Stimulated activated CD8-positive, alpha-beta memory T cell treated with anti-CD3 and anti-CD28 coated beads, Interleukin-7, amount 100 ng/mL, for 24 hours (primary cell): ENCODE measurements around the gene OOSP2.
"Not testable (repeated sequence)": the region's sequence is repeated elsewhere in the genome, so short reads cannot be mapped to it uniquely, and the experiment has no call there.

Experiments used
- DNase-seq: peaks from one replicate; pipeline ENCODE4 v3.0.0-alpha.2; 2020; ENCODE audit warnings: low read depth

OOSP2 gene, protein sequence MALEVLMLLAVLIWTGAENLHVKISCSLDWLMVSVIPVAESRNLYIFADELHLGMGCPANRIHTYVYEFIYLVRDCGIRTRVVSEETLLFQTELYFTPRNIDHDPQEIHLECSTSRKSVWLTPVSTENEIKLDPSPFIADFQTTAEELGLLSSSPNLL

DNA sequence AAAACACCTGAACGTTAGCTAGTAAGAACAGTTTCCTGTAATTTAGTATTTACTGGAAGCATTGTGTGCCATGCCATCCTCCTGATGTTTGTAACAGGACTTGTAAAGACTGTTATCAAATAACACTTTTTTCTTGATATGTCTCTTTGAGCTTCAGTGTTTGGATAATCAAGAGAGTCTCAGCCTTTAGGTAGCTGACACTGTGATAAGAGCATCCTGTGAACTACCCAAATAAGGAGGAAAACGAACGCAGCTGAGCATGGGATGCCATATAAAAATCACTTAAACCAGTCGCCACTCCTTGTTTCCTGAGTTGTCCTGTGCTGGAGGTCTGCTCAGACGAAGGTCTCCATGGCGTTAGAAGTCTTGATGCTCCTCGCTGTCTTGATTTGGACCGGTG lies at the start of gene OOSP2:
TSS of gene OOSP2 (plus strand) at position 301 of the 400 bp plus-strand sequence. CDS start at position 352, 51 bp downstream.
- DNase-seq = no peak

DNA sequence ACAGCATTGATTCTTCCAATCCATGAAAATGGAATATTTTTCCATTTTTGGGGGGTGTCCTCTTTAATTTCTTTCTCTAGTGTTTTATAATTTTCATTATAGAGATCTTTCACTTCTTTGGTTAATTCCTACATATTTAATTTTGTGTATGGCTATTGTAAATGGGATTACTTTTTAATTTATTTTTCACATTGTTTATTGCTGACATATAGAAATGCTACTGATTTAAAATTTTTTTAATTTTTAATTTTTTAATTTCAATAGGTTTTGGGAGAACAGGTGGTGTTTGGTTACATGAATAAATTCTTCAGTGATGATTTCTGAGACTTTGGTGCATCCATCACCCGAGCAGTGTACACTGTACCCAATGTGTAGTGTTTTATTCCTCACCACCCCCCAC lies 49.8 kb upstream of the OOSP2 start:
- no peak for DNase-seq

DNA sequence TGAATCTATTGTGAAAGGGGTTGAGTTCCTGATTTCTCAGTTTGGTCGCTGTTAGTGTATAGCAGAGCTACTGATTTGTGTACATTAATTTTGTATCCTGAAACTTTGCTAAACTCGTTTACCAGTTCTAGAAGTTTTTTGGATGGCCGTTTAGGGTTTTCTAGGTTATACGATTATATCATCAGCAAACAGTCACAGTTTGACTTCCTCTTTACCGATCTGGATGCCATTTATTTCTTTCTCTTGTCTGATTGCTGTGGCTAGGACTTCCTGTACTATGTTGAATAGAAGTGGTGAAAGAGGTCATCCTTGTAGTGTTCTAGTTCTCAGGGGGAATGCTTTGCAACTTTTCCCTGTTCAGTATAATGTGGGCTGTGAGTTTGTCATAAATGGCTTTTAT lies 47.8 kb upstream of the OOSP2 start:
- no peak for DNase-seq

- no peak for DNase-seq
These were observed 42.4 kb upstream of the OOSP2 start for GRCh38 chr11:59997800-59998199.

- no peak for DNase-seq
These were observed 40.5 kb upstream of the OOSP2 start for GRCh38 chr11:59999691-60000090.

GRCh38 chr11:60003729-60004128 lies 36.5 kb upstream of the OOSP2 start:
- no peak for DNase-seq

DNA sequence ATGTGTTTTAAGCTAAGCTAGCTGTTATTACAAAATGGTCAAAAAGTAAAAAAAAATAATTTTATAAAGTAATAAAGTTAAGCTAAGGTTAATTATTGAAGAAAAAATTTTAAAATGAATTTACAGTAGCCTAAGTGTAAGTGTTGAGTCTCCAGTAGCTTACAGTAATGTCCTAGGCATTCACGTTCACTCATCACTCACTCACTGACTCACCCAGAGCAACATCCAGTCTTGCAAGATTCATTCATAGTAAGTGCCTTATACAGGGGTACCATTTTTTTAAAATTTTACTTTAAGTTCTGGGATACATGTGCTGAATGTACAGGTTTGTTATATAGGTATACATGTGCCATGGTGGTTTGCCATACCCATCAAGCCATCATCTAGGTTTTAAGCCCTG lies 34.8 kb upstream of the OOSP2 start:
- no peak for DNase-seq

GRCh38 chr11:60016881-60017280 lies 23.3 kb upstream of the OOSP2 start, which contains the start of gene OOSP4B:
Gene OOSP4B, plus strand, starts transcription at chr11:60017181.
- DNase-seq = no peak

DNA sequence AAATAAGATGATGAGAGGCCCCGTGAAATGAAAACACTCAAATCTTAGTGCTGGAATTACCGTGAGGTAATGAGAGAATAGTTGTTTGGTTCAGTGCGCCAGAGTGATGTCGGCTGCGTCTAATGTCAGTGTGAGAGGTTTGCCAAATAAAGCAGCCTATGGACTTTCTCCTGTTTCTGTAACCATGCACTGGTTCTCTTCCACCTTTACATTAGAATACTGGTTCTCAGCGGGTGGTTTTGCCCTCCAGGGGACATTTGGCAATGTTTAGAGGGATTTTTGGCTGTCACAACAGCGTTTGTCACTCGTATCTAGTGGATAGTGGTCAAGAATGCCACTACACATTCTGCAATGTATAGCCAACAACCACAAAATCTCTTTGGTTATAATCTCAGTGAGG lies 22.2 kb upstream of the OOSP2 start:
- DNase-seq = no peak

DNA sequence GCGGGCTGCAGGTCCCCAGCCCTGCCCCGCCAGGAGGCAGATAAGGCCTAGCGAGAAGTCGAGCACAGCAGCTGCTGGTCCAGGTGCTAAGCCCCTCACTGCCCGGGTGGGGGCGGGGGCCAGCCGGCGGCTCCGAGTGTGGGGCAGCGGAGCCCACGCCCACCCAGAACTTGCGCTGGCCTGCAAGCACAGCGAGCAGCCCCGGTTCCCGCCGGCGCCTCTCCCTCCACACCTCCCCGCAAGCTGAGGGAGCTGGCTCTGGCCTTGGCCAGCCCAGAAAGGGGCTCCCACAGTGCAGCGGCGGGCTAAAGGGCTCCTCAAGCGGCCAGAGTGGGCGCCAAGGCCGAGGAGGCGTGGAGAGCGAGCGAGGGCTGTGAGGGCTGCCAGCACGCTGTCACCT lies 19.8 kb upstream of the OOSP2 start:
- DNase-seq = not testable (repeated sequence)

DNA sequence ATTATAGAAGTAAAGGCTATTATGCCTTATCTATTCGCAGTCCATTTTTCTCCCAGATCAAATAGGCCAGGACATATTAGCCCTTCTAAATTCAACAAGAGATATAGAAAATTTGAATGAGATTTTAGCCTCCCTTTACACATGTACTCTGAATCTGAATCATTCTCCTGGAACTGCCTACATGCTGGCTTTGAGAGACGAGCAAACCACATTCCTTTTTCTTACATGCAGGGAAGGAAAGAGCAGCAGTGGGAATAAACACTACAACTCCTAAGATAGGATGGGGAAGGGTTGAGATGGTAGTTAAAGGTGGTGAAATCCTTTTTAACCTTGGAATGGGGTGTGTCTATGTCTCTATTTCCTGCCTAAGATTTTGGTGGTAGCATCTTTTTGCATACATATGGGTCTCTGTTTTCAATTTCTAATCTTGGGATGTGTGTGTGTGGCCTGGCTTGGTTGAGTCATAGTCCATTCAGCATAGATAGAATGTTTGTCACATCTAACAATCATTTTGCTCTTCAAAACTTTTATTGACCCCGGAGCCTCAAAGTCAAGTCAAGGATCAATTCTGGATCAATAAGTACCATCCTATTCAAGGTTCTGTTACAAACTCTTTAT lies 11.1 kb upstream of the OOSP2 start:
- DNase-seq = no peak

DNA sequence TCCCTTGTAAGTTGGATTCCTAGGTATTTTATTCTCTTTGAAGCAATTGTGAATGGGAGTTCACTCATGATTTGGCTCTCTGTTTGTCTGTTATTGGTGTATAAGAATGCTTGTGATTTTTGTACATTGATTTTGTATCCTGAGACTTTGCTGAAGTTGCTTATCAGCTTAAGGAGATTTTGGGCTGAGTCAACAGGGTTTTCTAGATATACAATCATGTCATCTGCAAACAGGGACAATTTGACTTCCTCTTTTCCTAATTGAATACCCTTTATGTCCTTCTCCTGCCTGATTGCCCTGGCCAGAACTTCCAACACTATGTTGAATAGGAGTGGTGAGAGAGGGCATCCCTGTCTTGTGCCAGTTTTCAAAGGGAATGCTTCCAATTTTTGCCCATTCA lies 10.2 kb downstream of the OOSP2 start:
- DNase-seq = not testable (repeated sequence)

DNA sequence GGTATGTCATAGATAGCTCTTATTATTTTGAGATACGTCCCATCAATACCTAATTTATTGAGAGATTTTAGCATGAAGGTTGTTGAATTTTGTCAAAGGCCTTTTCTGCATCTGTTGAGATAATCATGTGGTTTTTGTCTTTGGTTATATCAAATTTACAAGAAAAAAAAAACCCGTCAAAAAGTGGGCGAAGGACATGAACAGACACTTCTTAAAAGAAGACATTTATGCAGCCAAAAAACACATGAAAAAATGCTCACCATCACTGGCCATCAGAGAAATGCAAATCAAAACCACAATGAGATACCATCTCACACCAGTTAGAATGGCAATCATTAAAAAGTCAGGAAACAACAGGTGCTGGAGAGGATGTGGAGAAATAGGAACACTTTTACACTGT lies 10.6 kb downstream of the OOSP2 start:
- DNase-seq = not testable (repeated sequence)

GRCh38 chr11:60056349-60056969 lies 16.2 kb downstream of the OOSP2 start, which contains the start of gene MS4A3:
Gene MS4A3, plus strand, starts transcription at chr11:60056665. Its CDS starts 4,496 bp downstream, at chr11:60061161.
- DNase-seq = no peak

- no peak for DNase-seq
These were observed 18.8 kb downstream of the OOSP2 start for GRCh38 chr11:60059052-60059451.

GRCh38 chr11:60059521-60060240 lies 19.5 kb downstream of the OOSP2 start:
- no peak for DNase-seq

DNA sequence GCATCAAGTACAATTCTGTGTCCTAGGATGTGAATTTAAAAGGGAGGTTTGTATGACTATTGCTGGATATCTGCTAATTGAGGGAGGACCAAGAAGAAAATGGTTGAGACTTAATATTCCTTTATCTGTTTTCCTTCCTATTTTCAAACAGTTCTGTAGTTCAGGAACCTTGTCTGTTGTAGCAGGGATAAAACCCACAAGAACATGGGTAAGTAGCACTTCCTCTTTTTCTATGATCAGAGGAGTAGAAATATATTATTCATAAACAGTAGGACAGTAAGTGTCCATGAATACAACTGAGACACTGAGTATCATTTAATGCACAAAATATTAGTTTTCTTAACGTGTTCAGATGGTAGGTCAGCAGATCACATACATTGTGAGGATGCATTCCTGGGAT lies 23.9 kb downstream of the OOSP2 start:
- no peak for DNase-seq

- DNase-seq = no peak
These were observed 25.6 kb downstream of the OOSP2 start for GRCh38 chr11:60065801-60066200.

DNA sequence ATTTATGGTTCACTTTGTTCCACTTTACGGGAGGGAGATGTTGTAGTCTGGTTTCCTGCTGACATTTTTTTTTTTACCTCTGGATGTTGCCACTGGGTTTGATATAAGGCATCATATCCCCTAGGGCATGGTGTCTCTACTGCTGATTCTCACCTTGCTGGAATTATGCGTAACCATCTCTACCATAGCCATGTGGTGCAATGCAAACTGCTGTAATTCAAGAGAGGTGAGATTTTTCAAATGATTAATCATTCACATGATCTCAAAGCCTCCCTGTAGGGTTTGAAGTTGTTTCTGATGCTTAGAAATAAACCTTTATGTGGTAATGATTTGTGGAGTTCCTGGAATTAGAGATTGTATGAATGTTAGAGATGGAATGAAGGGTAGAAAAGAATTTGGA lies 29.2 kb downstream of the OOSP2 start:
- DNase-seq = no peak

GRCh38 chr11:60071644-60072043 lies 31.4 kb downstream of the OOSP2 start:
- not testable (repeated sequence) for DNase-seq

GRCh38 chr11:60077216-60077817 lies 37.1 kb downstream of the OOSP2 start:
- DNase-seq = no peak

GRCh38 chr11:60077981-60078380 lies 37.8 kb downstream of the OOSP2 start:
- DNase-seq = no peak
